Stomach (tissue), 4 donors: ENCODE results near the gene ABCB9.

Source experiments
- POLR2A ChIP-seq, 4 donors: fragments of 450-650 bp; IDR thresholded peaks; one replicate each; pipeline ENCODE4 v1.6.1; 2016; ENCODE audit warnings: antibody characterized with exemption in 4 of 4, control low read depth in 2 of 4, mild to moderate bottlenecking in 1 of 4, moderate library complexity in 1 of 4
- TF ChIP-seq, protein P1 (sequence below), 7 experiments: fragments of 450-650 bp in 4 of 7; fragments of 200-600 bp in 3 of 7; sonication (generic) in 3 of 7; IDR thresholded peaks; one replicate each; pipeline ENCODE4 v1.5.1; 2016 to 2019; ENCODE audit warnings: antibody characterized with exemption in 7 of 7, control low read depth in 2 of 7, mild to moderate bottlenecking in 1 of 7

- TF ChIP-seq, protein P1, sequence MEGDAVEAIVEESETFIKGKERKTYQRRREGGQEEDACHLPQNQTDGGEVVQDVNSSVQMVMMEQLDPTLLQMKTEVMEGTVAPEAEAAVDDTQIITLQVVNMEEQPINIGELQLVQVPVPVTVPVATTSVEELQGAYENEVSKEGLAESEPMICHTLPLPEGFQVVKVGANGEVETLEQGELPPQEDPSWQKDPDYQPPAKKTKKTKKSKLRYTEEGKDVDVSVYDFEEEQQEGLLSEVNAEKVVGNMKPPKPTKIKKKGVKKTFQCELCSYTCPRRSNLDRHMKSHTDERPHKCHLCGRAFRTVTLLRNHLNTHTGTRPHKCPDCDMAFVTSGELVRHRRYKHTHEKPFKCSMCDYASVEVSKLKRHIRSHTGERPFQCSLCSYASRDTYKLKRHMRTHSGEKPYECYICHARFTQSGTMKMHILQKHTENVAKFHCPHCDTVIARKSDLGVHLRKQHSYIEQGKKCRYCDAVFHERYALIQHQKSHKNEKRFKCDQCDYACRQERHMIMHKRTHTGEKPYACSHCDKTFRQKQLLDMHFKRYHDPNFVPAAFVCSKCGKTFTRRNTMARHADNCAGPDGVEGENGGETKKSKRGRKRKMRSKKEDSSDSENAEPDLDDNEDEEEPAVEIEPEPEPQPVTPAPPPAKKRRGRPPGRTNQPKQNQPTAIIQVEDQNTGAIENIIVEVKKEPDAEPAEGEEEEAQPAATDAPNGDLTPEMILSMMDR (IDR thresholded peaks at IDR 0.05): no peak
- TF ChIP-seq POLR2A (IDR thresholded peaks at IDR 0.05): no peak
Observed at GRCh38 chr12:123003257-123003656, 37.0 kb upstream of the ABCB9 start.
